H9 (cell line): Measurements from ENCODE around the gene HLA-DOB. TPM values are rescaled to one million over a fixed set of nuclear protein-coding genes. Genes with fewer than 3 reads are reported as not detected.

Experiments
- DNase-seq: peaks from one replicate; pipeline ENCODE4 v3.0.0-alpha.2; 2017
- H2AFZ ChIP-seq: one replicate; pipeline ENCODE4 v1.6.1; 2013; ENCODE audit warnings: mild to moderate bottlenecking, low read length, control low read depth, moderate library complexity
- H2AK5ac ChIP-seq: 2 replicates; pipeline ENCODE4 v1.6.1; 2013; ENCODE audit warnings: low read length, control low read depth, mixed read lengths; ENCODE audit not compliant: insufficient read length
- H2BK120ac ChIP-seq: one replicate; pipeline ENCODE4 v1.6.1; 2013; ENCODE audit warnings: low read depth, mild to moderate bottlenecking, low read length, control low read depth, inconsistent platforms; ENCODE audit not compliant: poor library complexity, severe bottlenecking
- H2BK12ac ChIP-seq: 2 replicates; pipeline ENCODE4 v1.6.1; 2013; ENCODE audit warnings: low read length, control low read depth, mixed read lengths, low read depth; ENCODE audit not compliant: insufficient read length
- H2BK15ac ChIP-seq: 2 replicates; pipeline ENCODE4 v1.6.1; 2013; ENCODE audit warnings: low read depth, low read length, control low read depth
- H2BK20ac ChIP-seq: one replicate; pipeline ENCODE4 v1.6.1; 2013; ENCODE audit warnings: low read depth, mild to moderate bottlenecking, low read length, control low read depth, inconsistent platforms; ENCODE audit not compliant: poor library complexity, severe bottlenecking
- H2BK5ac ChIP-seq: 2 replicates; pipeline ENCODE4 v1.6.1; 2013; ENCODE audit warnings: low read length, control low read depth, mixed read lengths; ENCODE audit not compliant: insufficient read length
- H3K14ac ChIP-seq: 2 replicates; pipeline ENCODE4 v1.6.1; 2013; ENCODE audit warnings: low read length, control low read depth; ENCODE audit not compliant: insufficient read depth
- H3K18ac ChIP-seq: 2 replicates; pipeline ENCODE4 v1.6.1; 2013; ENCODE audit warnings: low read depth, mild to moderate bottlenecking, mixed read lengths, low read length, control low read depth; ENCODE audit not compliant: insufficient read length
- H3K23ac ChIP-seq: 2 replicates; pipeline ENCODE4 v1.6.1; 2013; ENCODE audit warnings: low read length, control low read depth, mixed read lengths, low read depth; ENCODE audit not compliant: insufficient read length
- H3K23me2 ChIP-seq: 2 replicates; pipeline ENCODE4 v1.6.1; 2013; ENCODE audit warnings: low read depth, mild to moderate bottlenecking, mixed read lengths, low read length, control low read depth; ENCODE audit not compliant: insufficient read length, poor library complexity, severe bottlenecking
- H3K27ac ChIP-seq: 2 replicates; pipeline ENCODE4 v1.5.1; 2013; ENCODE audit warnings: low read length, control low read depth, mixed read lengths, low read depth; ENCODE audit not compliant: insufficient read length
- H3K27me3 ChIP-seq: 2 replicates; pipeline ENCODE4 v1.6.1; 2013; ENCODE audit warnings: low read length, control low read depth, inconsistent platforms; ENCODE audit not compliant: insufficient read depth
- H3K4ac ChIP-seq: 2 replicates; pipeline ENCODE4 v1.6.1; 2013; ENCODE audit warnings: low read depth, mild to moderate bottlenecking, control low read depth, inconsistent platforms, low read length, moderate library complexity
- H3K4me1 ChIP-seq: 2 replicates; pipeline ENCODE4 v1.6.1; 2013; ENCODE audit warnings: low read length, control low read depth, inconsistent platforms; ENCODE audit not compliant: insufficient read depth
- H3K4me2 ChIP-seq: 2 replicates; pipeline ENCODE4 v1.6.1; 2013; ENCODE audit warnings: low read length, control low read depth, mixed read lengths; ENCODE audit not compliant: insufficient read length, insufficient read depth
- H3K56ac ChIP-seq: 2 replicates; pipeline ENCODE4 v1.6.1; 2013; ENCODE audit warnings: low read depth, mild to moderate bottlenecking, mixed read lengths, low read length, control low read depth; ENCODE audit not compliant: insufficient read length
- H3K79me1 ChIP-seq: 2 replicates; pipeline ENCODE4 v1.6.1; 2013; ENCODE audit warnings: low read depth, mild to moderate bottlenecking, moderate library complexity, low read length, control low read depth, inconsistent platforms; ENCODE audit not compliant: insufficient read depth, poor library complexity, severe bottlenecking
- H3K79me2 ChIP-seq: 2 replicates; pipeline ENCODE4 v1.6.1; 2013; ENCODE audit warnings: low read length, control low read depth, inconsistent platforms; ENCODE audit not compliant: insufficient read depth
- H3K9ac ChIP-seq: 2 replicates; pipeline ENCODE4 v1.6.1; 2013; ENCODE audit warnings: low read length, control low read depth, mixed read lengths; ENCODE audit not compliant: insufficient read length; ENCODE audit errors: extremely low read depth
- H3K9me3 ChIP-seq: one replicate; pipeline ENCODE4 v1.6.1; 2013; ENCODE audit warnings: low read depth, low read length, inconsistent platforms; ENCODE audit not compliant: control insufficient read depth
- H3T11ph ChIP-seq: one replicate; pipeline ENCODE4 v1.6.1; 2013; ENCODE audit warnings: mild to moderate bottlenecking, low read length, control low read depth, inconsistent platforms
- H4K20me1 ChIP-seq: one replicate; pipeline ENCODE4 v1.6.1; 2013; ENCODE audit not compliant: control insufficient read depth, insufficient read length, insufficient read depth
- H4K5ac ChIP-seq: 2 replicates; pipeline ENCODE4 v1.6.1; 2013; ENCODE audit warnings: low read depth, mild to moderate bottlenecking, mixed read lengths, low read length, control low read depth; ENCODE audit not compliant: insufficient read length
- H4K8ac ChIP-seq: replicated peaks from 2 replicates; pipeline ENCODE4 v1.6.1; 2013; ENCODE audit warnings: low read length, control low read depth, mixed read lengths, low read depth; ENCODE audit not compliant: insufficient read length
- H4K91ac ChIP-seq: 2 replicates; pipeline ENCODE4 v1.6.1; 2013; ENCODE audit warnings: low read depth, mild to moderate bottlenecking, moderate library complexity, mixed read lengths, low read length, control low read depth; ENCODE audit not compliant: insufficient read length
- H3K27ac Mint-ChIP-seq, 3 experiments: 2 replicates in 2 of 3; 3 replicates in 1 of 3; pipeline ENCODE4 v1.8.0; 2020 to 2021; ENCODE audit warnings: mixed read lengths in 3 of 3, mild to moderate bottlenecking in 1 of 3, moderate library complexity in 1 of 3
- H3K27me3 Mint-ChIP-seq: 2 replicates; pipeline ENCODE4 v1.8.0; 2021; ENCODE audit warnings: low read depth, mild to moderate bottlenecking, moderate library complexity, mixed read lengths
- H3K36me3 Mint-ChIP-seq, 3 experiments: 2 replicates in 2 of 3; 3 replicates in 1 of 3; pipeline ENCODE4 v1.8.0; 2020 to 2021; ENCODE audit warnings: low read depth in 3 of 3, mixed read lengths in 3 of 3; ENCODE audit not compliant: insufficient read depth in 1 of 3
- H3K4me1 Mint-ChIP-seq, 2 experiments: 2 replicates each; pipeline ENCODE4 v1.8.0; 2020; ENCODE audit warnings: mixed read lengths in 2 of 2
- H3K4me3 Mint-ChIP-seq, 2 experiments: 2 replicates in 1 of 2; 3 replicates in 1 of 2; pipeline ENCODE4 v1.8.0; 2020 to 2021; ENCODE audit warnings: mild to moderate bottlenecking in 2 of 2, mixed read lengths in 2 of 2, moderate library complexity in 1 of 2
- H3K9me3 Mint-ChIP-seq, 2 experiments: 2 replicates in 1 of 2; 3 replicates in 1 of 2; pipeline ENCODE4 v1.8.0; 2020; ENCODE audit warnings: mild to moderate bottlenecking in 2 of 2, mixed read lengths in 2 of 2, moderate library complexity in 1 of 2
- CTCF ChIP-seq: fragments of 200-600 bp; sonication (generic); conservative IDR thresholded peaks from 3 replicates; pipeline ENCODE4 v1.8.0; 2021; ENCODE audit warnings: antibody characterized with exemption, mild to moderate bottlenecking
- WGBS: extraction: QIAGEN DNeasy Blood & Tissue Kit; methylation state at CpG from one replicate; pipeline ENCODE4 v1.1.7; 2013; ENCODE audit warnings: missing lambda C conversion rate, low lambda C conversion rate, mixed read lengths; ENCODE audit not compliant: insufficient read length; ENCODE audit errors: extremely low coverage; 5-methylcytosine and 5-hydroxymethylcytosine counted together
- total RNA-seq: library from RNA; stranded (reverse); gene quantifications from 2 replicates; pipeline ENCODE4 v1.2.1, GENCODE V29; 2021

The HLA-DOB gene
- total RNA-seq, 1 experiment from 2014 or later, result 0.20 TPM

- no CpG with 5 or more reads among the region's 3 CpGs for WGBS
- H3K36me3 Mint-ChIP-seq, result peaks cover 5 to 14% (median 7%) of the 10 kb centered on the region in 3 experiments; a peak in 5 of 7 replicates
- Histone ChIP-seq H3K27me3 (no peaks in the 10 kb centered on the region), H2BK20ac (no peak overlapping the region), H3K23me2 (no peaks in the 10 kb centered on the region), H3T11ph (no peak overlapping the region), H3K27ac (no peak overlapping the region), H2BK12ac (no peak overlapping the region), H3K18ac (no peak overlapping the region), H2AFZ (no peak overlapping the region), H2BK15ac (no peak overlapping the region), H4K5ac (no peak overlapping the region), H3K14ac (no peak overlapping the region), H4K20me1 (no peaks in the 10 kb centered on the region), H3K4me2 (no peak overlapping the region), H3K79me2 (no peaks in the 10 kb centered on the region), H3K9ac (no peak overlapping the region), H3K79me1 (no peaks in the 10 kb centered on the region), H3K23ac (no peak overlapping the region), H3K56ac (no peak overlapping the region), H2BK5ac (no peak overlapping the region), H3K9me3 (no peaks in the 10 kb centered on the region), H3K4ac (no peak overlapping the region), H2BK120ac (no peak overlapping the region), H4K8ac (no peak overlapping the region), H2AK5ac (no peak overlapping the region), H3K4me1 (no peaks in the 10 kb centered on the region), H4K91ac (no peak overlapping the region)
- peaks cover 0 to 6% of the 10 kb centered on the region in 2 experiments; a peak in 2 of 4 replicates for H3K4me1 Mint-ChIP-seq
- no peaks in the 10 kb centered on the region for H3K27me3 Mint-ChIP-seq
- no peak for DNase-seq
- no peak for TF ChIP-seq CTCF
- no peaks in the 10 kb centered on the region for H3K9me3 Mint-ChIP-seq
- H3K27ac Mint-ChIP-seq, result no peak overlapping the region
- H3K4me3 Mint-ChIP-seq, result no peak overlapping the region
Observed at GRCh38 chr6:32827025-32827424, 10.2 kb upstream of the HLA-DOB start.
